ENCODE data around the gene CELSR1.
"Not testable (repeated sequence)": the region's sequence is repeated elsewhere in the genome, so short reads cannot be mapped to it uniquely, and the experiment has no call there.

Gene CELSR1

DNA sequence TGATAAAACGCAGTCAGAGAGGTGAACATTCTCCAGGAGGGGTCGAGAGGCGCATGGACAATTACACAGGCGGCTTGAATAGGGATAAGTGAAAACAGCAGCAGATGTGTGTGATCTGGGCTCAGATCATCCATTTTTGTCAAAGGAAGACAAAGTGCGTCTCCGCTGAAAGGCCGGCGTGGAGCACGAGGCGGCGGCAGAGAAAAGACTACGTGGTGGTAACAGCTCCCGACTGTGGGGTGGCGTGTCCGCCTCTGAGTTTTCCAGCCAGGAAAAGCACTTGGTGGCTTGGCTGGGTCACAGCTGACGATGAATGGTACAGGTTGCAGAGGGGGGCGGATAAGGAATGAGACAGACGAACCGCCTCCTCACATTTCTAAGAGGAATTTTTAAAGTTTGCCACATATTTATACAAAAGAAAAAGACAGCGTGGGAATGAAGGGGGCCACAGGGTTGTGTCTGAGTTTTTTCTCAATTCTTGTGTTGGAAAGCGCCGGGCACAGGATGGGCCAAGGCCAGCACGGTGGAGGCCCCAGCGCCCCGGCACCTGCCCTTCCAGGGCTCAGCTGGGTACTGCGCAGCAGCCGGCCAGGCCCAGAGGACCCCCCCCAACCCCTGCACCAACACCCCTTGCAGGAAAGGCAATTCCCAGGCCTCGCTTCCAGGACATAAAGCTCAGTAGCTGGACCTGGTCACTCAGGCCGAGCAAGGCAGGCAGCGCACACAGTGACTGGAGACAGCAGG is 121.5 kb downstream of the CELSR1 start:
- DNase-seq: no peak

DNA sequence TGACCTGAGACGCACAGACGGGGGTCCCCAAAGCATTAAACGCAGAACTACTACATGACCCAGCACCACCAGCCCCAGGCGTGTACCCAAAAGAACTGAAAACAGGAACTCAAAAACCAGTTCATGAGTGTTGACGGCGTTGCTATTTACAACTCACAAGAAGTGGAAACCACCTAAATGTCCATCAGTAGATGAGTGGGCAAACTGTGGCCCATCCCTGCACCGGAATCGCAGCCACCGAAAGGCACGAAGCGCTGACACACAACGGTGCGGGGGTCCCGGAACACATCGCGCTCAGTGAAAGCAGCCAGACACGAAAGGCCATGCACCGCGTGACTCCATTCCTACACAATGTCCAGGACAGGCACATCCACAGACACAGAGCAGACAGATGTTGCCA is 122.7 kb downstream of the CELSR1 start:
- DNase-seq: no peak

DNA sequence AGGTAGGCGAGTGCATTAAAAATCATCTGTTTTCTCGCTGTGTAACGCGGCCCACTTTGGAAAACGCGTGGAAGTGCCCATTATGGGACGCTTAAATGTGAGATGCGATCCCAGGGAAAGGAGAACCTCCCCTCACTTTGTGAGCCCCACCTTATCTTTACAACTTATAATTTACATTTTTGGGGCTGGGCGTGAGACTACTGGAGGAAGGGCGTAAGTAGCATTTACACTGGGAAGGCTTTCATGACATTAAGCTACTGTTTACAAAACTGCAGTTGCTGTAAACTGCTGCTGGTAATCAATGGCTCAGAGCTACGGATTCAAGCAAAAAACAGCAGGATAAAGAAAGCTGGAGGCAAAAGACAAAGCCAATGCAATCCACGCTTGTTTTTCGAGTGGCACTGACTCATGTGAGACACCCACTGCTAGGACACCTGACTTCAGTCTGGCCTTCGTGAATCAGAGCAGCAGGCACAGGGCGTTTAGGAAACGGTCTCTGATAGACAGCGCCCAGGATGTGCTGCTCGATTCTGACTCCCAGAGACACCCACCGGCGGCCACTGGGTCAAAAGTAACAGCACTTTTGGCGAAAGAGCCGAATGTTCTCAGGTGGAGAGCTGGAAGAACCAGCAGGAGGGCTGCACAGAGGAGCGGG is 123.6 kb downstream of the CELSR1 start:
- no peak for DNase-seq

DNA sequence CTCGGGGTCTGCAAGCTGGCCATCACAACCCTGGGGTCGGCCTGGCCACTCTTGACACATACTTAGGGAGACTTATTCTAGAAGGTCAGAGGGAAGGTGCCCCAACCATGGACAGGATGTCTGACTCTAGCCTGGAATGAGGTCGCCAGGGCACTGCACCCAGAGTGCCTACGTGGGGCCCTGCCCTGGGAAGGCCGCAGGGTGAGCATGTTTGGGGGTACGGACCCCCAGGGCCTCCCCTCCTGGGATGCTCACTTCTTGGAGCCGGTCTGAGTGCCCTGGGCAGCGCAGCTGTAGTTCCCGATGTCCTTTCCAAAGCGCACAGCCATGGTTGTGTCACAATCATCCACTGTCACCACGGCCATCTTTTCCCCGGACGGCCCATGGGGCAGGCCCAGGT is 126.1 kb downstream of the CELSR1 start:
- DNase-seq: no peak

DNA sequence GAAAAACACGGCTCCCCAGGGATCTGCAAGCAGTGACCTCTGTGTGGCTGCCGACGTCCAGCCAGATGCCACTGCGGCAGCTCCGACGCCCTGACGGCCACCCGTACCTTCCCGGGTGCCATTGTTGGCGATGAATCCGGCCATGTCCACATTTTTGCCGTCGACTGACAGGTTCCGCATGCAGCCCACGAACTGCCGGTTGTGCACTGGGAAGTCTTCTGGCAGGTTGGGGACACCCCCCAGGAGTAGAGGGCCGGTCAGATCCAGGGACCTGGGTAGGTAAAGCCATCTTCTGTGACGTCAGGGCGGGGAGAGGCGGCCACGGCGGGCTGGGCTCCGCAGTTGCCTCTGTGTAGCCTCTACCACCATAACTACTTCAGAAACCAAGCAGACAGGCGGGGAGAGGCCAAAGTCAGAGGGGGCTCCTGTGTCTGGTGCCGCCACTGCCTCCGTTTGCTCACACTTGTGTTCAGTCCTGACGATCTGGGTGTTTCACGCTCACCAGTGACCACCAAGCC is 127.1 kb downstream of the CELSR1 start:
- DNase-seq: no peak

DNA sequence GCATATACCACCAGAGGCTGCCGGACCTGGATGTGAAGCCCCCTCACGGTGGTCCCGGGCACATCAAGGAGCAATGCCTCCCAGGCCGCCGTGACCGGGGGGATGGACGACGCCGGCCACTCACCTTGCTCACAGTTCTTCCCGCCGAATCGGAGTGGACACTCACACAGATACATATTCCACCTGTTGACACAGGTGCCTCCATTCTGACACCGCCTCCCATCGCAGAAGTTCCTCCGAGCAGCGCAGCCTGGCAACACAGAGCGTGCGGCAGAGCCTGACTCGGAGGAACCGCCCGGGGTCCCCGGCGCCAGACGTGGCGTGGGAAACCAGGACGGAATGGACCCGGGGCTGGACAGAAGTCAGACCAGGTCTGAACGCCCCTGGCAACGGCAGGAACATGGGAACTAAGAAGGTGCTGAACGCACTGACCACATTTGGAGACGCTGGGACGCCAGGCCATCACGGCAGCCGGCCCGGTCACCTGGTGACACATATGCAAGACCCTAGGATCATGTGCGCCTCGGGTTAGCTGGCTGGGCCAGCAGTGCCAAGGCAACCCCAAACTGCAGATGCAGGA is 127.7 kb downstream of the CELSR1 start:
- DNase-seq: no peak

DNA sequence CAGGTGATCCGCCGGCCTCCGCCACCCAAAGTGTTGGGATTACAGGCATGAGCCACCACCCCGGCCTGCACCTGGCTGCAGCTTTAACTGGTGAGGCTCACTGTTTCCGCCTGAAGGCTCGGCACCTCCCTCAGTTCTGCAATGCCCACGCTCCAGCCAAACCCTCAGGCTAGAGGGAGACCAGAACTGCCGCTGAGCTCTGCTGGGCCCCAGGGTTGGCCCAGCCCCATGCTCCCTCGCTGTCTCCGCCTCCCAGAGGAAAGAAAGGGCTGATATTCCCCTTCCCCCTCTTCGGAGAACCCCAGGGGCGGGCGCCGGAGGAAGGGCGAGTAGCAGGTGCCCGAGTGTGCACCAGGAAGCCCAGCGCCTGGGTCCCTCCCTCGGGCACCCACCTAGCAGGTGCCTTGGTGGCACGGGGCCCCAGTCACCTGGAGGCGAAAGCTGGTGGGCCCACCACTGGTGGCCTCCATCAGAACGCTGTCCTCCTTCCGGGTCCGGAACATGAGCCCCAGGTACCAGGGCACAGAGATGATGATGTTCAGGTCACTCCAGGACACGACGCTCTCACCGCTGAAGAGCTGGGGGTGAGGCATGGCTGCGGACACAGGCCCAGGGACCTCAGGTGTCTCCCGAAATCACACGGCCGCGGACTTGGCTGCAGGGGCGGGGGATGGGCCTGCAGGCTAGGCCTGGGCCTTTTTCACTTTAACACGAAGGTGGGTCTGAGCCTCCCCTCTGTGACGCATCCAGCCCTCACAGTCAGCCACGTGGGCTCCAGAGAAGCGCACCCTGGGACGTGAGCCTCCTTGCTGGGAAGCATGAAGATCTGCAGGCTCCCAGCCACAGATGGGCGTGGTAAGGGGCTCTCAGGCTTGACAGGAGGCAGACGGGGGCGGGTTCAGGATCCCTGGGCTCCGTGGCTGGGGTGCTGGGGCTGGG is 128.6 kb downstream of the CELSR1 start:
- no peak for DNase-seq

DNA sequence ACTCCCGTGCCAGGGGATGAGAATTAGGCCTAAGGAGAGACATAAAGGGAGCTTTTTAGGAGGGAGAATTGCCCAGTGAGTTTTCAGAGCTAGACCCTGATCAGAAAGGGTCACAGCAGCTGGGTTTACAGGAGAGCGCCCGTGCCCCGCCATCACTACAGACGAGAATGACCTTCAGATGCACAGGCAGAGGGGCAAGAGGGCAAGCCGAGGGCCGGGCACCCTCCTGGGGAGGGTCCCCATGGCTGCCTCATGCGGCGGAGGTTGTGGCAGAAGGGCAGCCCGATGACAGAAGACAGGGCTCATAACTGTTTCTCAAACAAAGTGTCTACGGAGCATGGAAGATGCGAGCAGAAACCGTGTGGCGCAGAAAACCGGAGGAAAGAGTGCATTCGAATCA is 129.7 kb downstream of the CELSR1 start:
- no peak for DNase-seq

DNA sequence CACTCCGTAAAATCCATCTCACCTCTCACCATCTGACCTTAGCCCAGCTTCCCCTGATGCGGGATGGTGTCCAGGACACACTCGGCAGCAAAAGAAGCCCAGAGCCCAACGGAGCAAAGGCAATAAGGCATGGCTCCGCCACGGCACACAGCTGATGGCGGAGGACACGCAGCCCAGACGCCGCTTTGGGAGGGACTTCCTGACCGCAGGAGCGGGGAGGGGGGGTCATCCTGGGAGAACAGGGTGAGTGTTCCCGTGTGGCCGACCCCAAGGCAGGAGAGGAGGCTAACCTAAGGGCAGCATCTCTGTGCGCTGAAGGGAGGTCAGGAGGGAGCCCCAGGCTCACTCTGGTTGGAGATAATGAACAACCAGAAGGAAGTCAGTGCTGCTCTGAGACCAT is 130.6 kb downstream of the CELSR1 start:
- no peak for DNase-seq

DNA sequence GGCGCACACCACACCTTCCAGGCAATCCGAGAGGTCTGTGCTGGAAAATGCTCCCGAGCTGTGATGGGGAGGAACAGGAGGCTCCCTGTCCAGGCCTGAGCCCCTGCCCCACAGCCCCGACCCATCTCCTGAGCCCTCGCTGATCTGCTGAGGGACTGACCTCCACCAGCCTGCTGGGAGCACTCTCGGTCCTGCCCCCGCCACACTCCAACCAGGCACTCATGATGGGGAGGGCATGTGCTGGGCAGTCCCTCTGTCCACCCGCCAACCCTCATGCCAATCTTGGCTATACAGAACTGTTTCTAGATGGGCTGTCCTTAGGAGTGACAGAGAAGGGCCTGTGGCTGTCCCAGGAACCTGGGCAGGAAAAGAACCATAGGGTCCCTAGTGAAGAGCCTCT is 131.1 kb downstream of the CELSR1 start:
- no peak for DNase-seq

DNA sequence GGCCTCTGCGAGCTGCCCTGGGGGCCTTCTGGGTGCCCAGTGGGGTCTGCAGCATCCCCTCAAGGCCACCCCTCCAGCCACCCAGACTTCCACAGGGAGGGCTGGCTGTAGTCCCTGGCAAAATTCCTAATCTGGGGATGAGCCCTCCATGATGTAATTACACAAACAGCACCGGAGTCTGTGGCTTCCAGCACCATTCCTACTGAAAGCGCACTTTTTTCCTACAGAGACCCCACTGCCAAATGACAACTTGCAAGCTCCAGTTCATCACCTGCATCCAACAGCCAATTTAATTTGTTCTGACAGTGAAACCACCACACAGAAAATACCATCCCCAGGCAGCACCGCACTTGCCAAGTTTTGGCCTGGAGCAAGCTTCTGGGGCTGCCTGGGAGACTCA is 131.5 kb downstream of the CELSR1 start:
- DNase-seq: no peak

DNA sequence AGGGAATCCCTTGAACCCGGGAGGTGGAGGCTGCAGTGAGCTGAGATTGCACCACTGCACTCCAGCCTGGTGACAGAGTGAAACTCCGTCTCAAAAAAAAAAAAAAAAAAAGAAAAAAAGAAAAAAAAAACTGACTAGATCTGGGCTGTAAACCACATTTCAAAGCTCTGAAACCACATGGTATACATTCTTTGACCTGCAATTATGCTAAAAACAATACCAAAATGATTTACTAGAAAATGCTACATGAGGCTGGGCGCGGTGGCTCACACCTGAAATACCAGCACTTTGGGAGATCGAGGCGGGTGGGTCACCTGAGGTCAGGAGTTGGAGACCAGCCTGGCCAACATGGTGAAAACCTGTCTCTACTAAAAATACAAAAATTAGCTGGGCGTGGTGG is 133.5 kb downstream of the CELSR1 start:
- peak; percentile 14 for DNase-seq

DNA sequence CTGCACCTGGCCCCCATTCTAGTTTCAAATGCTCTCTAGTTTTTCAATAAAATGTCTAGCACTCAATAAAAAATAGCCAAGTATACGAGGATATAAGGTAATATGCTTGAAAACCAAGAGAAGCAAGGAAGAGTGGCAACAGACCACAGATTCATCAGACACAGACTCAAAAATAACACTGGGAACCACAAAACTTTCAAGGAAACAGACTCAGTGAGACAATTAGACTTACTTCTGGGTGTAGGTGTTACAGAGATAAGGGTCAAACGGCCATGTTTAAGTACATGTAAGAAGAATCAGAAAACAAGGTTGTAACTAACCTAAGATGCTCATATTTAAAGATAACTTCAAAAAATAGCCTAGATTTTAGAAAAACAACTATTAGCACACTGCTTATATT is 134.9 kb downstream of the CELSR1 start:
- DNase-seq: peak; percentile 5

DNA sequence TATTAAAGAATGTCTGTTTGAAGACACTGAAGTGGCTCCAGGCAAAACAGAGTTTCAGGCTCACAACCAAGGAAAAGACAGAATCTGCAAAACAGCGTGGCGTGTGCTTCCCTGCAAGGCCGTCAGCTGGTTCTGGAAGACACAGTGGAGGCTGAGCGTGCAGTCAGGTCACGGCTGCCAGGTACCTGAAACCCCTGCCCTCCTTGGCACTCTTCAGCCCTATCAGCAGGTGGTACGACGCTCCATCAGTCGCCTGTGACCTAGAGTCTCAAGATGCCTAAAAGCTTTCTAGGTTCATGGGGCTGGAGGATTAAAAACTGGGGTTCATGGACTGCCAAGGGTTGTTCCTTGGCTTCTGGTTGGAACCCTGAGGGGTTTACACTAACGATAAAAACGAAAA is 136.1 kb downstream of the CELSR1 start:
- no peak for DNase-seq

DNA sequence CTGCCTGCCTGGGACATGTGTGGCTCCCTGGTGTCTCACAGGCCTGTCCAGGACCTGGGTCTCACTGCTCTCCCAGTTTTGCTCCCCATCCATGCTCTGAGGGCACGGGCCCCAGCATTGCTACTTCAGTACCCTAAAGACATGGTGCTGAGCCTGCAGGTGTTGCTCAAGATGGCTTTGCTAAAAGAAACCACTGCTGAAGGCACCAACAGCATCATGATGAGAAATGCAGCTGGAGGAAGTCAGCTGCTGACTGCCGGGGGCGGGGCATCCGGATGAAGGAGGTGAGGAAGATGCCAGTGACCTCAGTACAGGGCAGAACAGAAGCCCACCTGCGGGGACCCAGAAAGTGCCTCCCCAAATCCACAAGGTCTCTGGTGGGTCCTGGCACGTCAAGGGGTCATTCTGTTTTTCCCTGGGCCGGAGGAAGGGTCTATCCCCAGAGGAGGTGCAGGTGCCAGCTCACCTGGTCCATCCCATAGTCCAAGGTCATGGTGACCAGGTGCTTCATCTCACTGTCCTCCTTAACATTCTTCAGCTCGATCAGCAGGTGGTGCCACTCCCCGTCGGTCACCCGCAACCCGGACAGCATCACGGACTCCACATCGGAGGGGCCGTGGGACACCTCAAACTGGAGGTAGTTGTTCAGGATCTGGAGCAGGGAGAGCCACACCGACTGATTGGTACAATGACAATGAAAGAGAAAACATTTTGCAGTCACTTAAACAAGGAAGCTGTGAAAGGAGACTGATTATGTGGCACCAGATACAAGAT is 138.0 kb downstream of the CELSR1 start:
- DNase-seq: no peak

DNA sequence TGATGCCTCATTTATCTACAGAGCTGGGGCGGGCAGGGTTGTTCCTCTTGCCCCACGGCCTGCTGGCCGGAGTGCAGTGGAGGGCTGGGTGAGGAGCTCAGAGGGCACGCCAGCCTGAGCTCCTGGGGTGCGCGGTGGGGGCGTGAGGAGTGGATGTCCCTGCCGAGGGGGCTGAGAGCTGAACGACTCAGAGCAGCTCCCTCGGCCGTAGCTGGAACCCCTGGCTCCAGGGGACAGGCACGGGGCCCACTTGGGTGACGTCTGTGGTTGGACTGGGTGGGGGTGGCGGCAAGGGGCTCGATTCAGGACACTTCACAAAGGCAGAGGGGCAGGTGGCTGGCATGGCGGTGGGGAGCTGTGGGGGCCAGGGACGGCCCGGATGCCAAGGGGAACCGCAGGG is 139.5 kb downstream of the CELSR1 start:
- DNase-seq: no peak

DNA sequence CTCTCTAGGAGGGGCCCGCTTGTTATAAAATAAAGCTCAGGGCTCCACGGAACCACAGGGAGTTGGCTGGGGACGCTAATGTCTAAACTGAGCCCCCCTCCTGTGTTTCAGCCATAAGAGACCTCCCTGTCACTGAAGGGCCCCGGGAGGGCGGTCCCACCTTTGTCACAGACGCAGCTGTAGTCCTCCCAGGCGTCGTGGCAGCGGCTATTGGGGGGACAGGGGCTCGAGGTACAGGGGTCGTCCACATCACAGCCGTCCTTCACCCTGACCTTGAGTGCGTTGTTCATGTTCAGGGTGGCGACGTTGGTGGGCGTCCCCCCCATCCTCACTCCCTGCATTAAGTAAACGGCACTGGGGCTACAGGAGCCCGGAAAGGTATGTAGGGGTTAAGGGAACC is 139.9 kb downstream of the CELSR1 start:
- no peak for DNase-seq

DNA sequence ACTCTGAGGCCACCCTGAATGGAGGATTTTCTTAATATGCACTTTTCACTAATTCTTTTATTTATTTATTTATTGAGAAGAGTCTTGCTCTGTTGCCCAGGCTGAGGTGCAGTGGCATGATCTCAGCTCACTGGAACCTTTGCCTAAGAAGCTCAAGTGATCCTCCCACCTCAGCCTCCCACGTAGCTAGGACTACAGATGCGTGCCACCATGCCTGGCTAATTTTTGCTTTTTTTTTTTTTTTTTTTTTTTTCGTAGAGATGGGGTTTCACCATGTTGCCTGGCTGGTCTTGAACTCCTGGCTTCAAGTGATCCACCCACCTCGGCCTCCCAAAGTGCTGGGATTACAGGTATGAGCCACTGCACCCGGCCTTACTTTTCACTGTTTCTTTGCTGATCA is 140.4 kb downstream of the CELSR1 start:
- not testable (repeated sequence) for DNase-seq

DNA sequence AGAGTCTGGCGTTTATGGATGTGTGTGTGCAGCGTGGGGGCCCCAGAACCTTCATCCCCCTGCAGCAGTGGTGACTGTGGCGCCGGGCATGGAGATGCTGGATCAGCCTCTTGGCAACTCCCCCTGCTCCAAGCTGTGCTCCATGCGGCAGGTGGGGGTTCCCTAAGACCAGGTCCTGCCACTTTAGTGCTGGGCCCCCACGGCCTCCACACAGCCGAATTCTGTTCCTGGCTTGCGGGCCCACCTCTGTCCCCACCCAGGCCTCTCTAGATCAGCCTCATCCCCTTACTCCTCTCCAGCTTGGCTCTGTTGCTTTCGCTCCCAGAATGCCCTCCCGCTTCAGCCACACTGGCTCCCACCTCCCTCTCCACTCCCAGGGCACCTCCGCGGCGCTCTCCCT is 142.3 kb downstream of the CELSR1 start:
- DNase-seq: no peak

DNA sequence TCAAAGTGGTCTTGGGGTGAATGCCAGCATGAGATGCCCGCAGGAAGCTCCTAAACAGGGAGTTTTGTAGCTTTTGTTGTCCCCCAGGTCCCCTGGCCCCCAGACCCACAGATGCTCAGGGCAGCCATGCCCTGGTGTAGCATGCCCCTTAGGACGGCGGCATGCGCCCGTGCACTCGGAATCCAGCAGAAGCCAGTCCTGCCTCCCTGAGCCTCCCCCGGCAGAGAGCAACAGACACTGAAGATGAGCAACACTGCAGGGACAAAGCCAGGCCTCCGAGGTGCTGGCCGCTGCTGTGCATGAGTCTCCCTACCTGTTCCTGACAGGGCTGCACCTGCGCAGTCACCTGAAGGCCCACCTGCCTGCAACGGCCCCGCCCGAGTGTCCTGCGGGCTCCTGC is 142.8 kb downstream of the CELSR1 start:
- no peak for DNase-seq

DNA sequence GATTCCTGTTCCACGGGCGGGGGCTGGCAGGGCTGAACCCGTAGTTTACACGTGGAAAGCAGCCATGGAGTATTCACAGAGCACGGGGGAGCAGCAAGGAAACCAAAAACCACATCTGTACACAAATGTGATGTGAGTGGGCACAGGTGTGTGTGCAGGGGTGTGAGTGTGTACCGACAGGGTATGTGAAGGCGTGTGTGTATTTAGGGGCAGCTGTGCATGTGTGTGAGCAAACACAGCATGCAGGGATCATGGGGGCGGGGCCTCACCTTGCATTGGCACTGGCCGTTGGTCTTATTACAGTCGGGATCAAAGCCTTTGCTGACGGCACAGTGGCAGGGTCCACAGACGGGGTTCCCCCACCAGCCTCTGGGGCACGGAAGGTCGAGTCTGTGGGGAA is 143.5 kb downstream of the CELSR1 start:
- no peak for DNase-seq

DNA sequence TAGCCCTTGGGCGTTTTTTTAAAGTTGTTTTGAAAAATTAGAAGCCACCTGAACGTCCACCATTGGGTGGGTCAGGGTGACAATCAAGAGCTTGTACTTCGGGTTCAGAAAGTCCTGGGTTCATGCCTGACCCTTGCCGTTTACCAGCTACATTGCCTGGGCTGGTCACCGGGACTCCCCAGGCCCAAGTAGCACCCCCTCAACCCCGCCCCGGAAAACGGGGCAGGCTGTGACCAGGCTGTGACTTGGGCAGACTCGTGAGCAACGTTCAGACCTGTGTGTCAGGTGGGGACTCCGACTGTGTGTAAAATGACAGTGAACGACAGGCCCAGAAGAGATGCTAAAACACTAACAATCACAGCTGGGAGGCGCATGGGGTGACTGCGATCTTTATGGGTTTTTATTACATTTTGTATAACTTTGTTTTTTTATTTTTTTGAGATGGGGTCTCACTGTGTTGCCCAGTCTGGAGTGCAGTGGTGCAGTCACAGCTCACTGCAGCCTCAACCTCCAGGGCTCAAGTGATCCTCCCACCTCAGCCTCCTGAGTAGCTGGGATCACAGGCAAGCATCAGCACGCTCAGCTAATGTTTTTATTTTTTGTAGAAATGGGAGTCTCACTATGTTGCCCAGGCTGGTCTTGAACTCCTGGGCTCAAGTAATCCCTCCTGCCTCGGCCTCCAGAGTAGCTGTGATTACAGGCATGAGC is 145.1 kb downstream of the CELSR1 start:
- DNase-seq: no peak
